Ovary (tissue), 9 donors: ENCODE measurements around the gene KCND2. TPM values are rescaled to one million over a fixed set of nuclear protein-coding genes. Genes with fewer than 3 reads are reported as not detected.

Source experiments
- DNase-seq, 5 donors: peaks; one replicate each; pipeline ENCODE4 v3.0.0-alpha.2; 2019 to 2020
- H3K27ac ChIP-seq, 2 donors: fragments of 200-600 bp; one replicate each; pipeline versions ENCODE4 v1.5.1 to v1.8.0; 2019 to 2022
- H3K27me3 ChIP-seq: fragments of 200-600 bp; one replicate; pipeline ENCODE4 v1.8.0; 2022
- H3K36me3 ChIP-seq: fragments of 200-600 bp; sonication (generic); one replicate; pipeline ENCODE4 v1.5.1; 2019
- H3K4me1 ChIP-seq: one replicate; pipeline ENCODE4 v1.8.1; 2013; ENCODE audit warnings: mild to moderate bottlenecking, moderate library complexity; ENCODE audit not compliant: insufficient read depth
- H3K4me3 ChIP-seq: fragments of 200-600 bp; sonication (generic); one replicate; pipeline ENCODE4 v1.5.1; 2017
- H3K9me3 ChIP-seq, 2 donors: fragments of 200-600 bp in 1 of 2; sonication (generic) in 1 of 2; one replicate each; pipeline versions ENCODE4 v1.5.1 to v1.8.1; 2013 to 2019; ENCODE audit warnings: mild to moderate bottlenecking in 1 of 2, moderate library complexity in 1 of 2
- CTCF ChIP-seq, 3 donors: fragments of 450-650 bp in 2 of 3; fragments of 200-600 bp in 1 of 3; IDR thresholded peaks; one replicate each; pipeline versions ENCODE4 v1.5.1 to v1.8.0; 2016 to 2022; ENCODE audit warnings: antibody characterized with exemption in 3 of 3, mild to moderate bottlenecking in 1 of 3
- EP300 ChIP-seq: sonication (generic); formaldehyde crosslinking; IDR thresholded peaks from one replicate; pipeline ENCODE4 v1.6.1; 2017; ENCODE audit warnings: antibody characterized with exemption
- POLR2A ChIP-seq: fragments of 450-650 bp; IDR thresholded peaks from one replicate; pipeline ENCODE4 v1.6.1; 2017; ENCODE audit warnings: antibody characterized with exemption, mild to moderate bottlenecking, moderate library complexity
- WGBS, 3 donors: extraction: QIAGEN DNeasy Blood & Tissue Kit in 1 of 3; methylation state at CpG; one replicate each; pipeline versions ENCODE4 v1.1.5 to v1.1.7; 2013 to 2017; 5-methylcytosine and 5-hydroxymethylcytosine counted together
- intact Hi-C, 4 donors: fragments of 100-400 bp; cut with DNase I; formaldehyde crosslinking; loops; one replicate each; pipeline versions ENCODE4 v1.11.0 to v1.15.1; 2022 to 2023
- polyA plus RNA-seq, 2 donors: library from polyadenylated mRNA; stranded (reverse); fragments of 200-250 nt in 1 of 2; fragments of 350-450 nt in 1 of 2; fragmentation: Illumina TruSeq in 1 of 2; extraction: RNeasy Lipid Tissue Mini Kit (QIAGEN cat#74804) in 1 of 2; gene quantifications; one replicate each; pipeline ENCODE4 v1.2.3, GENCODE V29; 2013 to 2014
- total RNA-seq, 7 donors: library from RNA; depleted of rRNA in 2 of 7; stranded (reverse); fragments of >200 nt in 2 of 7; fragmentation: NEBNext Ultra II Directional in 3 of 7; extraction: Animal tissue kit (Norgen Biotek cat#: 25700) in 3 of 7; gene quantifications; one replicate each; pipeline versions ENCODE4 v1.1.0 to v1.2.4, GENCODE V29; 2016 to 2023
- donor health status: DM: no; HTN: no; CAD: no; lungs with moderate emphysema.
- donor health status: DM: no; HTN: no; CAD: no.
- donor health status: Bipolar disorder and iron deficiency.
- donor health status: DM: yes; HTN: yes; CAD: no.
- donor health status: DM: no; HTN: no; CAD: no.
- donor health status: DM: yes; HTN: yes; CAD: no.

Gene KCND2
- total and polyA plus RNA-seq, 9 donors = 3.2 to 14.5 (median 5.4) TPM

GRCh38 chr7:120716307-120716706 is 443.3 kb downstream of the KCND2 start:
- Histone ChIP-seq H3K27me3 (no peaks in the 10 kb centered on the region), H3K36me3 (no peaks in the 10 kb centered on the region), H3K9me3 (no peaks in the 10 kb centered on the region), H3K27ac (no peak overlapping the region), H3K4me1 (no peaks in the 10 kb centered on the region), H3K4me3 (no peak overlapping the region)
- WGBS, 3 donors = 89 to 95% (median 95%) methylated on average over 2 of the region's 2 CpGs
- DNase-seq = no peak
- intact Hi-C loops = no loop called here
- TF ChIP-seq EP300 (no peak), CTCF (IDR thresholded peaks at IDR 0.05) (no peak), POLR2A (no peak)

DNA sequence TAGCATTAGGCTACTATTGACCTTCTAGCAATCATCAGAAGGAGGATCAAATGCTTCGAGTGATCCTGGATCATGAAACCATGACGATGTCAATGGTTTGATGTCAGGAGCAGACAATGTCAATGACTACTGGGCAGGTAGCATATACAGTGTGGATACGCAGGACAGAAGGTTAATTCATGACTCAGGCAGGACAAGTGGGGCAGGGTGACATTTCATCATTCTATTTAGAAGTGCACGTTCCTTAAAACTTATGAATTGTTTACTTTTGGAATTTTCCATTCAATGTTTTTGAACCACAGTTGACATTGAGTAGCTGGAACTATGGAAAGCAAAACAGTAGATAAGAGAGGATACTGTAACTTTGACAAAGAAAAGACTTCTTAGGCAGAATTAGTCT is 444.2 kb downstream of the KCND2 start:
- 71 to 82% (median 78%) methylated on average over 4 of the region's 4 CpGs for WGBS, 3 donors
- no peak overlapping the region for H3K4me3 ChIP-seq
- H3K9me3 ChIP-seq = no peaks in the 10 kb centered on the region
- H3K36me3 ChIP-seq = no peaks in the 10 kb centered on the region
- no peak for DNase-seq
- intact Hi-C loops = no loop called here
- H3K4me1 ChIP-seq = no peaks in the 10 kb centered on the region
- H3K27me3 ChIP-seq = no peaks in the 10 kb centered on the region
- TF ChIP-seq CTCF (IDR thresholded peaks at IDR 0.05) (no peak), POLR2A (no peak), EP300 (no peak)
- no peak overlapping the region for H3K27ac ChIP-seq

- TF ChIP-seq EP300 = no peak
- Histone ChIP-seq H3K9me3 (no peaks in the 10 kb centered on the region), H3K4me3 (no peak overlapping the region), H3K27ac (no peak overlapping the region), H3K4me1 (no peaks in the 10 kb centered on the region), H3K36me3 (no peaks in the 10 kb centered on the region), H3K27me3 (no peaks in the 10 kb centered on the region)
- DNase-seq = no peak
- WGBS, 3 donors = 42 to 51% (median 47%) methylated on average over 2 of the region's 2 CpGs
- intact Hi-C loops = no loop called here
Observed at GRCh38 chr7:120718361-120718760, 445.4 kb downstream of the KCND2 start.

DNA sequence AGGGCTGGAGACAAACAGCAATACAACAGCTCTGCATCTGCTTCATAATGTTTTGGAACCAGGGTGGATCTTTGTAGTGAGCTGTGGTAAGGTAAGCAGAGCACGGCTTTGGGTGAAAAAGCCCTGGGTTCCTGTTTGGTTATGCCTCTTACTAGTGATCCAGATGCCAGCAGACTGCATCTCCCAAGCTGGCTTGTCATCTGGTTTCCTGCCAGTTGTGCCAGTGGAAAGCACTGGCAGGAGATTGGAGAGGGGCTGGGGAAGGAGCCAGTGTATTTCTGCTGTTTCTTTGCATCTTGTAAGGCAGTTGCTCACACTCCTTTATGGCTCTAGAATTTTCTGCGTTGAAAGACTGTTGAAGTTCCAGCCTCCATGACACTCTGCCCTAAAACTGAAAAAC is 447.3 kb downstream of the KCND2 start:
- no peaks in the 10 kb centered on the region for H3K9me3 ChIP-seq
- H3K4me1 ChIP-seq = no peaks in the 10 kb centered on the region
- 40 to 68% (median 55%) methylated on average over 2 of the region's 2 CpGs for WGBS, 3 donors
- no peak overlapping the region for H3K27ac ChIP-seq
- intact Hi-C loops = no loop called here
- no peak for DNase-seq
- no peaks in the 10 kb centered on the region for H3K36me3 ChIP-seq
- TF ChIP-seq EP300 (no peak), POLR2A (no peak), CTCF (IDR thresholded peaks at IDR 0.05) (no peak)
- no peak overlapping the region for H3K4me3 ChIP-seq
- H3K27me3 ChIP-seq = no peaks in the 10 kb centered on the region

DNA sequence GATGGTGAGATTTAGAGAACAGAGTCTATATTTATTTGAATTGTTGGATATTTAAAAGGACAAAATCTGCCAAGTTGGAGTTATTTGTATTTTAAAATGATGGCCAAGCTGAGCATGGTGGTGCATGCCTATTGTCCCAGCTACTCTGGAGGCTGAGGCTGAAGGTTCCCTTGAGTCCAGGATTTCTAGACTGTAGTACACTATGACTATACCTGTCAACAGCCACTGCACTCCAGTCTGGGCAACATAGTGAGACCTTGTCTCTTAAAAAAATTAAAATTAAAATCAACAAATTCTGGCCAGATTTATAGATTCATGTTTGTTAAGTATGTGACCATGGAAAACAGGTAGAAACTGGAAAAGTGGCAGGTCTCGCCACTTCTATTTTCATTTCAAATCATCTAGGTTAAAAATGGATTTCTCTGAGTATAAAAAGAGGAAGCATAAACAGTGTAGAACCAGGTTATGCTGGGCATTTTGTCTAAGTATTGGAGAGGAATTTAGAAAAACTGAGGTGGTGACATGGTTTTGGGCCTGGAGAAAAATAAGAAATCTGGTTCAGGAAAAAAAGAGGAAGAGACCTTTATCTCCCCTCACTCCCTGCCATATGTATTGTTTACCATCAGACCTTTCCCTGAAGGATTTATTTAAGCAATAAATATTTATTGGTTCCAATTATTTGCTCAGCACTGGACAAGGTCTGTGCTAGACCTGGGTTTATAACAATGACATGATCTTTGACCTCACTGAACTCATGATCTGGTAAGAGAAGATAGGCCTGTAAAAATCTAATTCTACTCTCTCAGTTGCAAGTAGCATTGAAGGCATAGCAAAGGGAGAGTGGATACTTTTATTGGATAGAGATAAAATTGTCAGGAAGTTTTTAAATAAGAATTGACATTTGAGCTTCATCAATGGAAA is 450.8 kb downstream of the KCND2 start:
- Histone ChIP-seq H3K4me1 (no peaks in the 10 kb centered on the region), H3K9me3 (no peaks in the 10 kb centered on the region), H3K27ac (no peak overlapping the region), H3K27me3 (no peaks in the 10 kb centered on the region), H3K36me3 (no peaks in the 10 kb centered on the region), H3K4me3 (no peak overlapping the region)
- TF ChIP-seq EP300 (no peak), CTCF (IDR thresholded peaks at IDR 0.05) (no peak), POLR2A (no peak)
- no peak for DNase-seq
- WGBS, 3 donors = 97 to 100% (median 98%) methylated on average over 1 of the region's 1 CpG
- intact Hi-C loops = no loop called here
